Measurements from ENCODE around the gene SHB. TPM values are rescaled to one million over a fixed set of nuclear protein-coding genes. Genes with fewer than 3 reads are reported as not detected.
"Not testable (repeated sequence)": the region's sequence is repeated elsewhere in the genome, so short reads cannot be mapped to it uniquely, and the experiment has no call there.

The SHB gene
- total RNA-seq, 1 donor = 19.9 TPM

GRCh38 chr9:38051780-38052546 is 17.1 kb downstream of the SHB start:
- H3K4me3 ChIP-seq (ENCODE audit: low read depth, low read length) = no peak overlapping the region
- no peak for DNase-seq (ENCODE audit: low read depth)
- no peak for TF ChIP-seq CTCF (IDR thresholded peaks at IDR 0.05; ENCODE audit: insufficient read depth, low read depth, low read length)

- TF ChIP-seq CTCF (IDR thresholded peaks at IDR 0.05; ENCODE audit: insufficient read depth, low read depth, low read length) = no peak
- H3K4me3 ChIP-seq (ENCODE audit: low read depth, low read length) = no peak overlapping the region
- DNase-seq (ENCODE audit: low read depth) = peak; percentile 55
These were observed 20.6 kb downstream of the SHB start for GRCh38 chr9:38048316-38048969.

- peak overlapping the region; percentile 33 for H3K4me3 ChIP-seq (ENCODE audit: low read depth, low read length)
- DNase-seq (ENCODE audit: low read depth) = peak; percentile 78
- TF ChIP-seq CTCF (IDR thresholded peaks at IDR 0.05; ENCODE audit: insufficient read depth, low read depth, low read length) = no peak
These were observed 21.5 kb downstream of the SHB start for GRCh38 chr9:38047301-38048251.

GRCh38 chr9:38046661-38047300 is 22.2 kb downstream of the SHB start:
- no peak overlapping the region for H3K4me3 ChIP-seq (ENCODE audit: low read depth, low read length)
- TF ChIP-seq CTCF (IDR thresholded peaks at IDR 0.05; ENCODE audit: insufficient read depth, low read depth, low read length) = no peak
- DNase-seq (ENCODE audit: low read depth) = peak; percentile 79

GRCh38 chr9:38045939-38046338 is 23.1 kb downstream of the SHB start:
- not testable (repeated sequence) for H3K4me3 ChIP-seq (ENCODE audit: low read depth, low read length); DNase-seq (ENCODE audit: low read depth)

- no peak overlapping the region for H3K4me3 ChIP-seq (ENCODE audit: low read depth, low read length)
- no peak for DNase-seq (ENCODE audit: low read depth)
- TF ChIP-seq CTCF (IDR thresholded peaks at IDR 0.05; ENCODE audit: insufficient read depth, low read depth, low read length) = no peak
These were observed 24.3 kb downstream of the SHB start for GRCh38 chr9:38044706-38045105.
